SH-SY5Y (cell line): ENCODE data around the gene MTUS2.

Experiments used
- GATA2 ChIP-seq: IDR thresholded peaks from 2 replicates; pipeline ENCODE4 v1.6.1; 2011; ENCODE audit warnings: mild to moderate bottlenecking, low read depth, low read length
- GATA3 ChIP-seq: IDR thresholded peaks from 2 replicates; pipeline ENCODE4 v1.6.1; 2011; ENCODE audit warnings: low read depth, mild to moderate bottlenecking, low read length, moderate library complexity

GRCh38 chr13:28955264-28955966, 135.3 kb downstream of the MTUS2 start:
- no peak for TF ChIP-seq GATA2
- TF ChIP-seq GATA3 = no peak
